ENCODE results near the gene TRDN.

Gene TRDN

GRCh38 chr6:123380257-123380656, 256.5 kb downstream of the TRDN start:
- no peaks in the 10 kb centered on the region for H3K36me3 ChIP-seq (ENCODE audit: insufficient read depth, low read length)
- H3K4me1 ChIP-seq (ENCODE audit: insufficient read depth, low read length) = no peaks in the 10 kb centered on the region
- no peaks in the 10 kb centered on the region for H3K27me3 ChIP-seq (ENCODE audit: insufficient read depth, low read length)
- no peak overlapping the region for H2AFZ ChIP-seq (ENCODE audit: low read depth, low read length)
- H3K4me3 ChIP-seq (ENCODE audit: low read length) = no peak overlapping the region
- no peaks in the 10 kb centered on the region for H3K9me3 ChIP-seq (ENCODE audit: low read length)

- Histone ChIP-seq H3K4me3 (ENCODE audit: low read length) (no peak overlapping the region), H3K27me3 (ENCODE audit: insufficient read depth, low read length) (no peaks in the 10 kb centered on the region), H3K4me1 (ENCODE audit: insufficient read depth, low read length) (no peaks in the 10 kb centered on the region), H2AFZ (ENCODE audit: low read depth, low read length) (no peak overlapping the region), H3K9me3 (ENCODE audit: low read length) (no peaks in the 10 kb centered on the region), H3K36me3 (ENCODE audit: insufficient read depth, low read length) (no peaks in the 10 kb centered on the region)
These were observed 264.0 kb downstream of the TRDN start for GRCh38 chr6:123372737-123373136.

- Histone ChIP-seq H3K4me1 (ENCODE audit: insufficient read depth, low read length) (no peaks in the 10 kb centered on the region), H2AFZ (ENCODE audit: low read depth, low read length) (no peak overlapping the region), H3K36me3 (ENCODE audit: insufficient read depth, low read length) (no peaks in the 10 kb centered on the region), H3K4me3 (ENCODE audit: low read length) (no peak overlapping the region), H3K27me3 (ENCODE audit: insufficient read depth, low read length) (no peaks in the 10 kb centered on the region), H3K9me3 (ENCODE audit: low read length) (no peaks in the 10 kb centered on the region)
These were observed 272.8 kb downstream of the TRDN start for GRCh38 chr6:123363912-123364311.

GRCh38 chr6:123360359-123360758, 276.4 kb downstream of the TRDN start:
- Histone ChIP-seq H3K27me3 (ENCODE audit: insufficient read depth, low read length) (no peaks in the 10 kb centered on the region), H2AFZ (ENCODE audit: low read depth, low read length) (no peak overlapping the region), H3K9me3 (ENCODE audit: low read length) (no peaks in the 10 kb centered on the region), H3K36me3 (ENCODE audit: insufficient read depth, low read length) (no peaks in the 10 kb centered on the region), H3K4me3 (ENCODE audit: low read length) (no peak overlapping the region), H3K4me1 (ENCODE audit: insufficient read depth, low read length) (no peaks in the 10 kb centered on the region)

GRCh38 chr6:123352705-123353104, 284.0 kb downstream of the TRDN start:
- no peaks in the 10 kb centered on the region for H3K27me3 ChIP-seq (ENCODE audit: insufficient read depth, low read length)
- no peaks in the 10 kb centered on the region for H3K4me1 ChIP-seq (ENCODE audit: insufficient read depth, low read length)
- H3K36me3 ChIP-seq (ENCODE audit: insufficient read depth, low read length) = no peaks in the 10 kb centered on the region
- no peaks in the 10 kb centered on the region for H3K9me3 ChIP-seq (ENCODE audit: low read length)
- H2AFZ ChIP-seq (ENCODE audit: low read depth, low read length) = no peak overlapping the region
- no peak overlapping the region for H3K4me3 ChIP-seq (ENCODE audit: low read length)

GRCh38 chr6:123352279-123352678, 284.5 kb downstream of the TRDN start:
- Histone ChIP-seq H2AFZ (ENCODE audit: low read depth, low read length) (no peak overlapping the region), H3K4me1 (ENCODE audit: insufficient read depth, low read length) (no peaks in the 10 kb centered on the region), H3K36me3 (ENCODE audit: insufficient read depth, low read length) (no peaks in the 10 kb centered on the region), H3K27me3 (ENCODE audit: insufficient read depth, low read length) (no peaks in the 10 kb centered on the region), H3K9me3 (ENCODE audit: low read length) (no peaks in the 10 kb centered on the region), H3K4me3 (ENCODE audit: low read length) (no peak overlapping the region)

GRCh38 chr6:123343836-123344235, 292.9 kb downstream of the TRDN start:
- H3K9me3 ChIP-seq (ENCODE audit: low read length) = no peaks in the 10 kb centered on the region
- no peak overlapping the region for H2AFZ ChIP-seq (ENCODE audit: low read depth, low read length)
- no peaks in the 10 kb centered on the region for H3K36me3 ChIP-seq (ENCODE audit: insufficient read depth, low read length)
- H3K4me3 ChIP-seq (ENCODE audit: low read length) = no peak overlapping the region
- H3K27me3 ChIP-seq (ENCODE audit: insufficient read depth, low read length) = no peaks in the 10 kb centered on the region
- no peaks in the 10 kb centered on the region for H3K4me1 ChIP-seq (ENCODE audit: insufficient read depth, low read length)

- Histone ChIP-seq H2AFZ (ENCODE audit: low read depth, low read length) (no peak overlapping the region), H3K9me3 (ENCODE audit: low read length) (no peaks in the 10 kb centered on the region), H3K4me1 (ENCODE audit: insufficient read depth, low read length) (no peaks in the 10 kb centered on the region), H3K27me3 (ENCODE audit: insufficient read depth, low read length) (no peaks in the 10 kb centered on the region), H3K36me3 (ENCODE audit: insufficient read depth, low read length) (no peaks in the 10 kb centered on the region), H3K4me3 (ENCODE audit: low read length) (no peak overlapping the region)
These were observed 298.4 kb downstream of the TRDN start for GRCh38 chr6:123338394-123338793.

- no peaks in the 10 kb centered on the region for H3K4me1 ChIP-seq (ENCODE audit: insufficient read depth, low read length)
- no peaks in the 10 kb centered on the region for H3K9me3 ChIP-seq (ENCODE audit: low read length)
- H2AFZ ChIP-seq (ENCODE audit: low read depth, low read length) = no peak overlapping the region
- H3K27me3 ChIP-seq (ENCODE audit: insufficient read depth, low read length) = no peaks in the 10 kb centered on the region
- no peak overlapping the region for H3K4me3 ChIP-seq (ENCODE audit: low read length)
- H3K36me3 ChIP-seq (ENCODE audit: insufficient read depth, low read length) = no peaks in the 10 kb centered on the region
These were observed 303.6 kb downstream of the TRDN start for GRCh38 chr6:123333000-123333756.

- Histone ChIP-seq H3K4me1 (ENCODE audit: insufficient read depth, low read length) (no peaks in the 10 kb centered on the region), H3K36me3 (ENCODE audit: insufficient read depth, low read length) (no peaks in the 10 kb centered on the region)
These were observed 304.7 kb downstream of the TRDN start for GRCh38 chr6:123332070-123332469.

GRCh38 chr6:123329337-123329736, 307.4 kb downstream of the TRDN start:
- H3K9me3 ChIP-seq (ENCODE audit: low read length) = no peaks in the 10 kb centered on the region
- no peaks in the 10 kb centered on the region for H3K27me3 ChIP-seq (ENCODE audit: insufficient read depth, low read length)
- no peaks in the 10 kb centered on the region for H3K36me3 ChIP-seq (ENCODE audit: insufficient read depth, low read length)
- H3K4me1 ChIP-seq (ENCODE audit: insufficient read depth, low read length) = no peaks in the 10 kb centered on the region
- no peak overlapping the region for H2AFZ ChIP-seq (ENCODE audit: low read depth, low read length)
- H3K4me3 ChIP-seq (ENCODE audit: low read length) = no peak overlapping the region

More at GRCh38 chr6:123332070-123332469, 304.7 kb downstream of the TRDN start:
- H3K27me3 ChIP-seq (ENCODE audit: insufficient read depth, low read length) = no peaks in the 10 kb centered on the region
- H3K9me3 ChIP-seq (ENCODE audit: low read length) = no peaks in the 10 kb centered on the region
- no peak overlapping the region for H2AFZ ChIP-seq (ENCODE audit: low read depth, low read length)
- H3K4me3 ChIP-seq (ENCODE audit: low read length) = no peak overlapping the region

GRCh38 chr6:123323452-123324329, 313.1 kb downstream of the TRDN start:
- no peaks in the 10 kb centered on the region for H3K27me3 ChIP-seq (ENCODE audit: insufficient read depth, low read length)
- no peaks in the 10 kb centered on the region for H3K4me1 ChIP-seq (ENCODE audit: insufficient read depth, low read length)
- H3K9me3 ChIP-seq (ENCODE audit: low read length) = no peaks in the 10 kb centered on the region
- H3K36me3 ChIP-seq (ENCODE audit: insufficient read depth, low read length) = no peaks in the 10 kb centered on the region
- no peak overlapping the region for H2AFZ ChIP-seq (ENCODE audit: low read depth, low read length)
- no peak overlapping the region for H3K4me3 ChIP-seq (ENCODE audit: low read length)

- Histone ChIP-seq H3K9me3 (ENCODE audit: low read length) (no peaks in the 10 kb centered on the region), H2AFZ (ENCODE audit: low read depth, low read length) (no peak overlapping the region), H3K27me3 (ENCODE audit: insufficient read depth, low read length) (no peaks in the 10 kb centered on the region), H3K4me3 (ENCODE audit: low read length) (no peak overlapping the region), H3K4me1 (ENCODE audit: insufficient read depth, low read length) (no peaks in the 10 kb centered on the region), H3K36me3 (ENCODE audit: insufficient read depth, low read length) (no peaks in the 10 kb centered on the region)
These were observed 315.7 kb downstream of the TRDN start for GRCh38 chr6:123321020-123321419.

Data from neuron (in vitro differentiated cells).